Measurements from ENCODE around the gene SH3D21. TPM values are rescaled to one million over a fixed set of nuclear protein-coding genes. Genes with fewer than 3 reads are reported as not detected.

SH3D21 gene
- total and polyA plus RNA-seq, 2 of the 8 experiments (the other 6 are each of a cell fraction or from before 2014, with no cell fraction given) = 3.4 to 8.6 TPM

DNA sequence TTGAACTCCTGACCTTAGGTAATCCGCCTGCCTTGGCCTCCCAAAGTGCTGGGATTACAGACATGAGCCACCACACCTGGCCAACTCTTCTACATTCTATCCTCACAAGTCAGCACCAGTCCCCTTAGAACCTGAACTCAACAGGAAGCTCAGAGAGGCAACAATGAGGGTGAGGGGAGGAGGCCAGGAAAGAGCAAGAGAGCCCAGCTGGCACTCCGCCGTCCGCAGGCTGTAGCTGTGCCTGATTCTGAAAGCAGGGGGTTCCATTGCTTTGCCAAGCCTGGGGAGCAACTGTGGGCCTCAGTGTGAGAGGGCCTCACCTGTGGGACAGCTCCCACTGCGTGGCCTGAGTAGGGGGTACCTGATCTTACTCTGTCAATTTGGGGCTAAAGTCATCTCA, 60.9 kb downstream of the SH3D21 start (continued):
- TF ChIP-seq, protein P1, sequence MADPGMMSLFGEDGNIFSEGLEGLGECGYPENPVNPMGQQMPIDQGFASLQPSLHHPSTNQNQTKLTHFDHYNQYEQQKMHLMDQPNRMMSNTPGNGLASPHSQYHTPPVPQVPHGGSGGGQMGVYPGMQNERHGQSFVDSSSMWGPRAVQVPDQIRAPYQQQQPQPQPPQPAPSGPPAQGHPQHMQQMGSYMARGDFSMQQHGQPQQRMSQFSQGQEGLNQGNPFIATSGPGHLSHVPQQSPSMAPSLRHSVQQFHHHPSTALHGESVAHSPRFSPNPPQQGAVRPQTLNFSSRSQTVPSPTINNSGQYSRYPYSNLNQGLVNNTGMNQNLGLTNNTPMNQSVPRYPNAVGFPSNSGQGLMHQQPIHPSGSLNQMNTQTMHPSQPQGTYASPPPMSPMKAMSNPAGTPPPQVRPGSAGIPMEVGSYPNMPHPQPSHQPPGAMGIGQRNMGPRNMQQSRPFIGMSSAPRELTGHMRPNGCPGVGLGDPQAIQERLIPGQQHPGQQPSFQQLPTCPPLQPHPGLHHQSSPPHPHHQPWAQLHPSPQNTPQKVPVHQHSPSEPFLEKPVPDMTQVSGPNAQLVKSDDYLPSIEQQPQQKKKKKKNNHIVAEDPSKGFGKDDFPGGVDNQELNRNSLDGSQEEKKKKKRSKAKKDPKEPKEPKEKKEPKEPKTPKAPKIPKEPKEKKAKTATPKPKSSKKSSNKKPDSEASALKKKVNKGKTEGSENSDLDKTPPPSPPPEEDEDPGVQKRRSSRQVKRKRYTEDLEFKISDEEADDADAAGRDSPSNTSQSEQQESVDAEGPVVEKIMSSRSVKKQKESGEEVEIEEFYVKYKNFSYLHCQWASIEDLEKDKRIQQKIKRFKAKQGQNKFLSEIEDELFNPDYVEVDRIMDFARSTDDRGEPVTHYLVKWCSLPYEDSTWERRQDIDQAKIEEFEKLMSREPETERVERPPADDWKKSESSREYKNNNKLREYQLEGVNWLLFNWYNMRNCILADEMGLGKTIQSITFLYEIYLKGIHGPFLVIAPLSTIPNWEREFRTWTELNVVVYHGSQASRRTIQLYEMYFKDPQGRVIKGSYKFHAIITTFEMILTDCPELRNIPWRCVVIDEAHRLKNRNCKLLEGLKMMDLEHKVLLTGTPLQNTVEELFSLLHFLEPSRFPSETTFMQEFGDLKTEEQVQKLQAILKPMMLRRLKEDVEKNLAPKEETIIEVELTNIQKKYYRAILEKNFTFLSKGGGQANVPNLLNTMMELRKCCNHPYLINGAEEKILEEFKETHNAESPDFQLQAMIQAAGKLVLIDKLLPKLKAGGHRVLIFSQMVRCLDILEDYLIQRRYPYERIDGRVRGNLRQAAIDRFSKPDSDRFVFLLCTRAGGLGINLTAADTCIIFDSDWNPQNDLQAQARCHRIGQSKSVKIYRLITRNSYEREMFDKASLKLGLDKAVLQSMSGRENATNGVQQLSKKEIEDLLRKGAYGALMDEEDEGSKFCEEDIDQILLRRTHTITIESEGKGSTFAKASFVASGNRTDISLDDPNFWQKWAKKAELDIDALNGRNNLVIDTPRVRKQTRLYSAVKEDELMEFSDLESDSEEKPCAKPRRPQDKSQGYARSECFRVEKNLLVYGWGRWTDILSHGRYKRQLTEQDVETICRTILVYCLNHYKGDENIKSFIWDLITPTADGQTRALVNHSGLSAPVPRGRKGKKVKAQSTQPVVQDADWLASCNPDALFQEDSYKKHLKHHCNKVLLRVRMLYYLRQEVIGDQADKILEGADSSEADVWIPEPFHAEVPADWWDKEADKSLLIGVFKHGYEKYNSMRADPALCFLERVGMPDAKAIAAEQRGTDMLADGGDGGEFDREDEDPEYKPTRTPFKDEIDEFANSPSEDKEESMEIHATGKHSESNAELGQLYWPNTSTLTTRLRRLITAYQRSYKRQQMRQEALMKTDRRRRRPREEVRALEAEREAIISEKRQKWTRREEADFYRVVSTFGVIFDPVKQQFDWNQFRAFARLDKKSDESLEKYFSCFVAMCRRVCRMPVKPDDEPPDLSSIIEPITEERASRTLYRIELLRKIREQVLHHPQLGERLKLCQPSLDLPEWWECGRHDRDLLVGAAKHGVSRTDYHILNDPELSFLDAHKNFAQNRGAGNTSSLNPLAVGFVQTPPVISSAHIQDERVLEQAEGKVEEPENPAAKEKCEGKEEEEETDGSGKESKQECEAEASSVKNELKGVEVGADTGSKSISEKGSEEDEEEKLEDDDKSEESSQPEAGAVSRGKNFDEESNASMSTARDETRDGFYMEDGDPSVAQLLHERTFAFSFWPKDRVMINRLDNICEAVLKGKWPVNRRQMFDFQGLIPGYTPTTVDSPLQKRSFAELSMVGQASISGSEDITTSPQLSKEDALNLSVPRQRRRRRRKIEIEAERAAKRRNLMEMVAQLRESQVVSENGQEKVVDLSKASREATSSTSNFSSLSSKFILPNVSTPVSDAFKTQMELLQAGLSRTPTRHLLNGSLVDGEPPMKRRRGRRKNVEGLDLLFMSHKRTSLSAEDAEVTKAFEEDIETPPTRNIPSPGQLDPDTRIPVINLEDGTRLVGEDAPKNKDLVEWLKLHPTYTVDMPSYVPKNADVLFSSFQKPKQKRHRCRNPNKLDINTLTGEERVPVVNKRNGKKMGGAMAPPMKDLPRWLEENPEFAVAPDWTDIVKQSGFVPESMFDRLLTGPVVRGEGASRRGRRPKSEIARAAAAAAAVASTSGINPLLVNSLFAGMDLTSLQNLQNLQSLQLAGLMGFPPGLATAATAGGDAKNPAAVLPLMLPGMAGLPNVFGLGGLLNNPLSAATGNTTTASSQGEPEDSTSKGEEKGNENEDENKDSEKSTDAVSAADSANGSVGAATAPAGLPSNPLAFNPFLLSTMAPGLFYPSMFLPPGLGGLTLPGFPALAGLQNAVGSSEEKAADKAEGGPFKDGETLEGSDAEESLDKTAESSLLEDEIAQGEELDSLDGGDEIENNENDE (IDR thresholded peaks at IDR 0.05; ENCODE audit: insufficient replicate concordance, low read length) = no peak
- TF ChIP-seq CBX8 (IDR thresholded peaks at IDR 0.05; ENCODE audit: borderline replicate concordance, low read depth, low read length) (no peak), SP1 (IDR thresholded peaks at IDR 0.05; ENCODE audit: low read depth, low read length) (no peak), SUZ12 (IDR thresholded peaks at IDR 0.05; ENCODE audit: low read length) (no peak), EZH2 (IDR thresholded peaks at IDR 0.05; ENCODE audit: low read depth, low read length, severe bottlenecking) (no peak), BCL11A (IDR thresholded peaks at IDR 0.05; ENCODE audit: low read depth in 2 of 2, low read length in 2 of 2) (no peak), TAF7 (optimal IDR thresholded peaks at IDR 0.05; ENCODE audit: borderline replicate concordance, low read depth, low read length) (no peak), ASH2L (IDR thresholded peaks at IDR 0.05; ENCODE audit: low read length) (no peak), SIX5 (IDR thresholded peaks at IDR 0.05; ENCODE audit: low read depth, low read length) (no peak)
- TF ChIP-seq, protein P2, sequence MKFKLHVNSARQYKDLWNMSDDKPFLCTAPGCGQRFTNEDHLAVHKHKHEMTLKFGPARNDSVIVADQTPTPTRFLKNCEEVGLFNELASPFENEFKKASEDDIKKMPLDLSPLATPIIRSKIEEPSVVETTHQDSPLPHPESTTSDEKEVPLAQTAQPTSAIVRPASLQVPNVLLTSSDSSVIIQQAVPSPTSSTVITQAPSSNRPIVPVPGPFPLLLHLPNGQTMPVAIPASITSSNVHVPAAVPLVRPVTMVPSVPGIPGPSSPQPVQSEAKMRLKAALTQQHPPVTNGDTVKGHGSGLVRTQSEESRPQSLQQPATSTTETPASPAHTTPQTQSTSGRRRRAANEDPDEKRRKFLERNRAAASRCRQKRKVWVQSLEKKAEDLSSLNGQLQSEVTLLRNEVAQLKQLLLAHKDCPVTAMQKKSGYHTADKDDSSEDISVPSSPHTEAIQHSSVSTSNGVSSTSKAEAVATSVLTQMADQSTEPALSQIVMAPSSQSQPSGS (IDR thresholded peaks at IDR 0.05; ENCODE audit: low read length) = no peak
